Measurements from ENCODE around the gene ATP1B1.

ATP1B1 gene

DNA sequence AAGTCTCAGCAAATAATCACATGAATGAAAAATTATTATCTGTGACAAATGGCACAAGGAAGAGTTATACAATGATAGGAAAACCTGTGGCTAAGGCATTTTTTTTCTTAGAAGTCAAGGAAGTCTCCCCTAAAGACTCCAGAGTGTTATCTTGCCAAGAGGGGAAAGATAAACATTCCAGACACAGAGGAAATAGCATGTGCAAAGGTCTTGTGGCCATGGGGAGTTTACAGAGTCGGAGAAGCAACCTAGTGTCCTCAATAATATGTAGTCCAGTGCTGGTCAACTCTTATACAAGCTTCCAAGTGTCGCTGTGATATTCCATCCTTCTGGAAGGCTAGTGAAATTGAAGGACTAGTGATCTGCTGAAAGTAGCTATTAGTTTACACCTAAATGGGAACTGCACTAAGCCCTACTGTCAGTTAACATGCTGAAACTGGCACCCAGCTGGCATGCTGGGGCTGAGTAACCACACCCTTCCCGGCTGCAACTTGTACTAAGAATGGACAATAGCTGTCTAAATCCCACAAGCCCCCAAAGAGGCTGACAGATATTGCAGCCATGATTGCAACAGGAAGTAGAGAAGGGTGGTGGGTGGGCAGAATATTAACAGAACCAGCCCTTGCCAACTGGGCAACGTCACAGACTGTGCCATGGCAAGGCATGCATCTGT, 11.5 kb upstream of the ATP1B1 start:
- no peak for DNase-seq (ENCODE audit: low read depth in 2 of 2)

DNA sequence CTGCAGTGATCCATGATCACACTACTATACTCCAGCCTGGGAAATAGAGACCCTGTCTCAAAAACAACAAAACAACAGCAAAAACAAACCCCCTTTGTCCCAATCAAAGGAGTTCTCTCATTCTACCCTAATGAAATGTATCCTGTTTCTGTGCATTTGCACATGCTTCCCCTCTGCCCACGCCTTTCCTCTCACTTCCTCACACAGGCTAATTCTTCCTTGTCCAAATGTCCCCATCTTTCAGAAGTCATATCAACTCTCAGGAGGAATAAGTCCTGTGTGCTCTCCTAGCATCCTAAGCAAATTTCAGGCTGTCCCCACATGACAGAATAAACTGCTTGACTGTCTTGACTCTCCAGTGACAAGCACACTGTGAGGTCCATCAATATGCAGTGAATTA, 8.1 kb upstream of the ATP1B1 start:
- no peak for DNase-seq (ENCODE audit: low read depth in 2 of 2)

DNA sequence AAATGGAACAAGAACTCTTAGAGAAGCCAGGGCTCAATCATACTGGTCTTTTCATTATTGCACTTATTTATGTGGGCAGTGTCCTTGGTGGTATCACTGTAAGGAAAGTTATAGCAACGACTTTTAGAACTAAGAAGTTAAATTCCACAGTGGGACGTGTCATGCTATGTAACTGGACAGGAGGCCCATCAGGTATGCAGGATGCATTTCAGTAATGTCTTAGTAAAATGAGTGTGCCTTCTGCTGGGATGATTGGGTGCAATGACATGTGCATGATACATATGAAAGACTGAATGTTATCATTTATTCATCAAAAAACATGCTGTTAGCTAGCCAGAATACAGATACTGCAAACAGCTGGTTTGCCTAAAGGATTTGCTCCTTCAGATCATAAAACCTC, 6.9 kb upstream of the ATP1B1 start:
- DNase-seq (ENCODE audit: low read depth in 2 of 2) = no peak

DNA sequence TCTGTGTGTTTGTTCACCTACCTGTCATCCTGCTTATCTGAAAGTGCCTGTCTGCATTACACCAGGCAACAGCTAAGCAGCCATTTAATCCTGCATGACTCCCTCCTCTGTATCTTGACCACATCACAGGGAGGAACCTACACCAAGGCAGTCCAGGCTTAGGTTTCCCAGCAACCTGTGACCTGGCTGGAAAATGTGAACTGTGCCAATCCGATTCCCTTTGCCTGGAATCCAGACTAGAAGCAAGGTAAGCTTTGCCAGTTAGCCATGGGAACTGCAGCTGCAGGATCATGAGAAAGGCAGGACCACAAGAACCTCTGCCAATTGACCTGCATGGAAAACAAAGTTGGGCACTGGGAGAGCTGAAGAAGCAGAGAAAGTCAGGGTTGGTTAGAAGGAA, 6.3 kb upstream of the ATP1B1 start:
- no peak for DNase-seq (ENCODE audit: low read depth in 2 of 2)

DNA sequence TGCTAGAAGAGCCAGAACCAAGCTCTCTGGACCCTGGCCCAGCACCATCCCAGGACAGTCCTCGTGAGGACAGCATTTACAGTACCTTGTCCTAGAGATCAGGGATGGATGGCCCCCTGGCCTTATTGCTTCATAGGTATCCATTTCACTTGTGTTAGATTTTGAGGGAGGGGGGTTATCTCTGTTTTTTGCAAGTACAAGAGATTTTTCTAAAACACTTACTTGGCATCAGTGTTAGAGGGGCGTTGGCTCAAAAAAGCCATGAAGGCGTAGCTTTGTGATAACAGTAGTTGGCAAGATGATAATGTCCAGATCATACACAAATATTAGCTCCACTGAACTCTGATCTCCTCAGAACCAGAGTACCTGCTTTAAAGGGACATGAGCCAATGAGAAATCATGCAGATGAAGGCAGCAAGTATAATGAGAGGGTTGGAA, 5.8 kb upstream of the ATP1B1 start:
- DNase-seq (ENCODE audit: low read depth in 2 of 2) = no peak

DNA sequence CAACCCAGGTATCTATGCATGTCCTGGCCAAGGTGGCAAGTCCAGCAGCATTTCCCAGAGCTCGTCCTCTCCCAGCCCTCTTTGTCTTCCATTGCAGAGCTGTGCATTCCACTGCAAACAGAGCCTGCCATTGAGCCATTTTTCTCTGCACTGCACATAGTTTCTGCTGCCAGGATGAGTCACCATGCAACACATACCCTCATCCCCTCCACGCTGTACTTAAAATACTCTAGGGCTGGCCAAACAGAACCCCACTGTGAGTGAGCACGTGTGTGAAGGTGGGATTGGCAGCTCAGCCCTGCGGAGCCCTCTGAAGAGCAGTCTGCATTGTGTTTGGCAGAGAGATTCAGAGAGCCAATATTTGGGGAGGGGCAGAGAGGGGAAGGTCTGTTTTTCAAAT, 3.9 kb upstream of the ATP1B1 start:
- DNase-seq (ENCODE audit: low read depth in 2 of 2) = no peak

DNA sequence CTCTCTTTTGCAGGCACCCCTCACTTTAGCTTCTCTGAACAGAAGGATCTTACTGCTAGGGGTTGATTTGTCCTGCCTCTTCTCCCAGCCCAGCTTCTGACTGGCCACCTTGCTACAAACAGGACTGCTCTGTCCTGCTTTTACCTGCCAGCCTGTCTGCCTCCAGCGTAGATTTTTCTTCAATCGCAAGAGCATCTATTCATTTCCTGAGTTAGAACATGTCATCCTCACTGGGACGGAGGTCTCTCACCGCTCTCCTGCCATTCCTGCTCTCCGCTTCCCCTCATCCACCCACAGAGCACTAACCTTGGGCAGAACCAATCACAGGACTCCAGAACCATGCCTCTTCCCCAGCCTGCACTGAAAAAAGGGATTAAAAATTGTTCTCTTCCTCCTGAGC, 3.5 kb upstream of the ATP1B1 start:
- DNase-seq (ENCODE audit: low read depth in 2 of 2) = no peak

DNA sequence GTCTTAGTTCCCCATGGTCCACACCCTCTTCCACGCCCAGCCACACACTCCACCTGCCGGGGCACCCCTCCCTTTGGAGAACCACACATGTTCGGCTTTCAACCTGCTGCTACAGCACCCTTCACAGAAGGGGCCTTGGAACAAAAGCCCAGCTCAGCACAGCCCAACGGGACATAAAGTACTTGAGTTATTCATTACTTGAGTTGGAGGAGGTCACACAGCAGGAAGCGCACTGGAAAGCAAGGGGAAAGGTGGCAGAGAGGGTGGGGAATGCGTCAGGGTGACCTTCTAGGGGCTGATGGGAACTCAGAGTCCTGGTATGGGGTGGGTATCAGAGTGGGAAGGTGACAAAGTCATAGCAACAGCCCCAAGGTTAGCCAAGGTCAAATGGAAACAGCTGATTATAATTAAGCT, 3.0 kb upstream of the ATP1B1 start:
- no peak for DNase-seq (ENCODE audit: low read depth in 2 of 2)

DNA sequence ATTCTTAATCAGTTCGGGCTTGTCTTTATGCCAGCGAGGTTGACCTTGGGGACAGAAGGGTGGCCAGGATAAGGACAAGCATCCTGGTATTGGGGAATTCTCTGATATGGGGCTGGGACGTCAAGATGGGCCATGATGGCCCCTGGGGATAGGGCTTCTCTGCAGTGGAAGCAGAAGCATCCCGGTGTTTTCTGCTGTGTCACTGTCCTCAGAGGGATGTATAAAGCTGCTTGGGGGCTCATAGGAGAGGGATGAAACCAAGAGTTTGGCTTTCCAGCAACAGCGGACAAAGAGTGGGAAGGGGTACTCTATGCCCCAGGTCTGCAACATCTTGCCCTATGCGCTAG, 1.4 kb upstream of the ATP1B1 start:
- DNase-seq (ENCODE audit: low read depth in 2 of 2) = no peak

DNA sequence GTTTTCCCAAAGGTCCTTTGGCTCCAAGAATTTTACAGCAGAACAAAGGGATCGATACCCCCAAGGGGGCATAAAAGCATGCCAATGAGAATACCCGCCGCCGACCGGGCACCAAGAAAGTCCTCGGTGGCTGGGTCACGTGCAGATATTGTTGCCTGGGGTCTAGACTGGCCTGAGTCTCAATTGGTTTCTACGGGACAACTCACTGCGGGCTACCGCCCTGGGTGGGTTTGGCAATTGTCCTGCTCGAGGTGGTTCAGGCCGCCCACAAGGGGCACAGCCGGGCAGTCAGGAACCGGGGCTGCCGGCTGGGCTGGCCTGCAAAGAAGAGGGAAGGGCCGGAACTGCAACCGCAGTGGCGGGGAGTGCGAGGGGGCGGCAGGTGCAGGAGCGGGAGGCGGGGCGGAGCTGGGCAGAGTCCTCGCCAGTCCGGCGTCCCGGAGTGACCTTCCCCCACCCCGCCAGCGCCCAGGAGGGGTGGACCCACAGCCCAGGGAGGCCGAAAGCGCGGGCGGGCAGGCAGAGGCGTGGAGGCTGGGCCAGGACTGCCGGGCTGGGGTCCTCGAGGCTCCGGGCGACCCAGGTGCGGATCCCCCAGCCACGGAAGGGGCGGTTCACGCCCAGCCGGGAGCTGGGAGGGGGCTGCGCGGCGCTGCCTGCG, 926 bp upstream of the ATP1B1 start:
- no peak for DNase-seq (ENCODE audit: low read depth in 2 of 2)

DNA sequence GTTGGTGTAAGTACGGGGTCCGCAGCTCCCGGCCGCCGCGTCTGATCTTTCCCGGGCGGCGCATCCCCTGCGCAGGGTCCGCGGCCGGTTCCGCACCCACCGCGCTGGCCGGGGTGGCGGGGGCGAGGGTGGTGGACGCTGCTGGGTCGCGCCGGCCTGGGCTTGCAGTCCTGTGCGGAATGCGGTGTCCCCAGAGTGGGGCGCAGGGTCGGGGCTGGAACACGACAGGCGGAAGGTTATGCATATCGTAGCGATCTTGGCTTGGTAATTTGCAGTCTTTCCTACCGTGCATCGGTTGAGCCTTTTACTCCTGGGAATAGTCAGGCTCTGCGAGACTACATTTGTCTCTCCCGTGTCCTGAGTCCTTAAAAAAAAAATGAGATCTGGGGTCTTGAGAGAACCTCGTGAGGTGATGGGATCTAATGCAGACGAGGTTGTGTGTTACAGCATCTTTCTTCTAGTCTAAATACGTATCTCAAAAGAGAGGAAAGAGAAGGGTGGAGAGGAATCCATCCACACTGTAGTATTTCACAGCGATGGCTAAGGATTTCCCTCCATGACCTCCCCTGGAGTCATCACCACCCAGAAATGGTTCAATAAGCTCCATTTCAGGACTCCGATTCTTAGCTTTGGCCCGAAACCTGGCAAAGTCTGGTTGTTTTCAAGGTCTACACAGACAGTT, 572 bp downstream of the ATP1B1 start:
- no peak for DNase-seq (ENCODE audit: low read depth in 2 of 2)

DNA sequence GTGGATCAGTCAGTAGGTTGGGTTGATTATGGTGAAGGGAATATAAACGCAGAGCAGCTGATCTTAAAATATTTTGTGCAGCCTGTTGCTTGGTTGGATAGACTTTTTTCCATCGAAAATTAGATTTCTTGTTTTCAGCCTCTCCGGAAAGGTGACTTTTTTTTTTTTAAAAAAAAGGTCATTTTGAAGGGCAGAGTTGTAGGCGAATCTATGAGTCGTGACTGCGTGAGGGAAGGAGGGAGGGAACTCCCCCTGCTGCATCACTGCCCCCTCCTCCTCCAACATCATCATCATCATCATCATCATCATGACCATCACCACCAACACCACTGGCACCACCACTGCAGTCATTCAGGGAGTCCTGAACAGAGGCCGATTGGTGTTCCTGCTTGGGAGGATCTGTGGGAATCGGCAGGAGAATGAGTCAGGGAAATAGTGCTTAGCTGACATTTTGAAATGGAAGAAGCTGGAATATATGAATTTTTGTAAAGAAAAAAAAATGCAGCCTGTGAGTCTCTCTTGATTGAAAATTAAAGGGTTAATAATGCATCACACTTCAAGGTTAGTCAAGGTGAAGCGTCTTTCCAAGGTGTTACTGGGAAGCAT, 1.2 kb downstream of the ATP1B1 start:
- DNase-seq (ENCODE audit: low read depth in 2 of 2) = no peak

DNA sequence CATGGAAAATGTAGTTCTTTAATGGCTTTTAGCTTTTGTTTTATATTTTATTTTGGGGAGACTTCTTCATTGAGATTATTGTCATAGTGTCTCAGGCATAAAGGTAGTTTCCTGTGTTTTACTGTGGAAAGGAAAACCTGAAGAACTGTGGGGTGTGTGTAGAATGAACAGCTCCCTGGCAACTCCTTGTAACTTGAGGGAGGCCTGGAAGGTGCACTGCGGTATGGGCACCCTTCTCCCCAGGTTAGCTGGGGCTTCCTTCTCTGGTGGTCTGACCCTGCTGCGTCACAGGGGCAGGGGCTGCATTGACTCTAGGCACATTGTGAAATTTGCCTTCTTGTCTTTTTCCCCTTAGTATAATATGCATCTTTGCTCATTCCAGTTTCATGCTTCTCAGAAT, 1.7 kb downstream of the ATP1B1 start:
- no peak for DNase-seq (ENCODE audit: low read depth in 2 of 2)

DNA sequence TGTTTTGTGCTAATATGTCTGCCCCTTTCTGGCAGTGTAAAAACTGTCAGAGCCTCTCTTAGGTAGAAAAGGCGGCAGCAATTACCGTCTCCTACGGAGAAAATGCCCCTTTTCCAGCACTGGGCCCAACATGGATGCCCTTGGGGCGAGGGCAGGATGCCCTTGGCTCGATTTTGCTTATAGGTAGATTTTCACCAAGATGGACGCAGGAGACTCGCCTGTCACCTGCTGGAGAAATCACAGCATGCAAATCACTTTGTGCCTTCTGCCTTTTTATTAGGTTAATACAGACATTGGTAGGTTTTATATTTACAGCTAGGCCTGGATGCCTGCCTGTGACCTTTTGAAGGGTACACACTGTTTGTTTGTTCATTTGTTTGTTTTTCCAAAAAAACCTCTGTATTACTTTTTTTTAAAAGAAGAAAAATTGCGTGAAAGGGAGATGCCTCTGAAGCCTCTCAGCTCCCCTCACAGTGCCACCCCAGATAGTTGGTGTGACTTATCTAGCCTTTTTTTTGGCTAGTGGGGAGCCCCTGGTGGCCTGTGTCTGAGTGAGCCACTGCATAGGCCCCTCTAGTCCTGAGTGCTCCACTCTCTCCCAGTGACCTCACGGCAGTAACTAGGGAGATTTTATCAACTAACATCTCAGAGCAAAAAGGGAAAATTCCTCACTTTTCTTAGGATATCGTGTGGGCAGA, 2.5 kb downstream of the ATP1B1 start:
- no peak for DNase-seq (ENCODE audit: low read depth in 2 of 2)

DNA sequence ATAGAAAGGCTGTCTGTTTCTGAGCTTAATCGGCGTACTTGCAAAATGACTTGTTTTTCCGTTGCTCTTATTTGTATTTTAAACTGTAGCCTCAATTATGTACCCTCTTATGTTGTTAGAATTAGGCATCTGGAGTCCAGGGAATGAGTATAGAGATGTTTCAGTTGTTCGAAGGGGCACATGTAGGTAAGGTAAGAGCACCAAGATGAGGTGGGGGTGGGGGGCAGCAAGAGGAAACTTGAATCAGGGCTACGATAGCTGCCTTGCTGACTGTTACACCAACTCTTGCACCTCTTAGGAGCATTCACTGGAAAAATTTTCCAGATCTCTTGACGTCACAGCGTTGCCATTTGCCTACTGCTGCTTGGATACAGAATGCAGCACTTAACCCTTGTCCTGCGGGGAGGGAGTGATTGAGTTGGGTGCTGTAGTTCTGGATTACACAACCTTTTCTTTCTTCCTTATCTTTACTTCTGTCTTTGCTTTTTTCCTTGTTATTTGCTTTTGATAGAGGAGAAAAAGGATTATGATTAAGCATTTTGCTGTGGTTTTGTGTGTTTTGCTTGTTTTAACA, 3.2 kb downstream of the ATP1B1 start:
- no peak for DNase-seq (ENCODE audit: low read depth in 2 of 2)

DNA sequence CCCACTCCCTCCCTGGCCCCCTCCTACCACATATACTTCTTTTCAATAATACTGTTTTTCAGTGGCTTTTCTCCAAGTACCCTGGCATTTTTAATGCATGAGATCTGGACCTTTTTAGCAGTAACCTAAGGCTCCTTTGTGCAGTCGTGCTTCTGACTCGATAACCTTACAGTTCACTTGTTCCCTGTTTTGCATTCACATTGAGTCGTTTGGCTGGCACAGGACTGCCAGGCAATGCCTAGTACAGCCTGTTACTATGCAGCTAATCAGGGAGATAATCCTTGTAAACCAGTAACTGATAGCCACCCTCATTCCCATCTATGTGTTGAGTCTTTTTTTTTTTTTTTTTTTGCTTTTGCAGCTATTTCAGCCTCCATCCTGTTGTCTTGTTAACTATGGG, 3.7 kb downstream of the ATP1B1 start:
- DNase-seq (ENCODE audit: low read depth in 2 of 2) = no peak

DNA sequence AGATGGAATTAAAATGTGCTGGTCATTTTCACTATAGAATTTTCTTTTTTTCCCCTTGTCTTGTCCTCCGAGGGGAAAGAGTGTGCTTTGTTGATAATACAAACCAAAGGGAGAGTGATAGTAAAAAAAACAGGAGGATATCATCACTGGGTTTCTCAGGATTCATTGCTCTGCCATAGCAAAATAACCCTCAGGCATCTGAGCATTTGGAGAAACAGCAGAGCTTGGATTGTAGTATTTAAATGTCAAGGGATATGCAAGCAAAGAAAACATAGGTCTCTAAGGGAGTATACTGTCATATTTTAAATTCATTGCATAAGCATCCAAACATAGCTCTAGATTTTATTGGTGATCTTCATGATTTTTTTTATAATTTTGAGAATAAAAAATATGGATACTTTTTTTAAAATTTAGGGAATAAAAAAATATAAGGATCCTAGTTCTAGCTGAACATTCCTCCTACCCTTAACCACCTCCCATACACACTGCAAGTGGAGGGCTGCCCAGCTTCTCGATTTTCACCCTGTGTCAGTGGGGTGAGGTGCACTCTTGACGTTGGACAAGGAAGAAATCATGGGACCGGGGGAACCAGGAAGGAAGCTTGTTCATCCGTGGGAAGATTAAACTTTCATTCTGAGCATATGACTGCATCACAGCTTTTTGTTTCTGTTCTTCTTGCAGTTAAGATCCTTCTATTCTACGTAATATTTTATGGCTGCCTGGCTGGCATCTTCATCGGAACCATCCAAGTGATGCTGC, 4.4 kb downstream of the ATP1B1 start:
- no peak for DNase-seq (ENCODE audit: low read depth in 2 of 2)

DNA sequence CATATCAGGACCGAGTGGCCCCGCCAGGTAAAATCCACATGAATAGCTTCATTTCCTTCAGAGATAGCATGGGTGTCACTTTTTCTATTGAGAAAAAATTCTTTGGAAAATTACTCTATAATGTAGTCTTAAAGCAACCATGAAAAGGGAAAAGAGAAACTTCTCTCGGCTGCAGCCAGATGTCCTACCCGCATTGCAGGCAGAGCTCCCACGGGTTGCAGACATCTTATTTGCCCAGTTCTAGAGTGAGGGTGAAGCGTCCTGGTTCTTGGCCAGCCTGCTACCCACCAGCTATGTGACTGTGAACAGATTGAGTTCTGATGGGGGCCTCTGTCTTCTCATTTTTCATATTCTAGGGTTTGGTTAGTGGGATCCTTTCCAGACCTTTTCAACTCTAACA, 5.0 kb downstream of the ATP1B1 start:
- no peak for DNase-seq (ENCODE audit: low read depth in 2 of 2)

DNA sequence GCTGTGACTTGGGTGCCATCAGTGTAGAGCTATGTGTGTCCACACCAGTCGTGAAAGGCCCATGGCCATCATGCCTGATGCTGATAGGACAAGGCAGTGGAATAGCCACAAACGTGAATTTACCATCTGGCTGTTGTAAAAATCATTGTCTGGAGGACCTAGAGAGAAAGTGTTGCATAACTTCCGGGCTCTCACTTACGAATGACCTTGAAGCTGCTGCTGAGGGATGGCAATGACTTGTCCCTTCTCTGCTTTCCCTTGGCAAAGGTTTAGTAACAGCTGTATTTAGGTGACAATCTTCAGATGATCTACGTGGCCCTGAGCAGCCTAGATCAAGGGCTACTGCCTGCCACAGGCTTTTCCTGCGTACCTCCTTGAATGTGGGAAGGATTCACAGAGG, 5.8 kb downstream of the ATP1B1 start:
- DNase-seq (ENCODE audit: low read depth in 2 of 2) = no peak

DNA sequence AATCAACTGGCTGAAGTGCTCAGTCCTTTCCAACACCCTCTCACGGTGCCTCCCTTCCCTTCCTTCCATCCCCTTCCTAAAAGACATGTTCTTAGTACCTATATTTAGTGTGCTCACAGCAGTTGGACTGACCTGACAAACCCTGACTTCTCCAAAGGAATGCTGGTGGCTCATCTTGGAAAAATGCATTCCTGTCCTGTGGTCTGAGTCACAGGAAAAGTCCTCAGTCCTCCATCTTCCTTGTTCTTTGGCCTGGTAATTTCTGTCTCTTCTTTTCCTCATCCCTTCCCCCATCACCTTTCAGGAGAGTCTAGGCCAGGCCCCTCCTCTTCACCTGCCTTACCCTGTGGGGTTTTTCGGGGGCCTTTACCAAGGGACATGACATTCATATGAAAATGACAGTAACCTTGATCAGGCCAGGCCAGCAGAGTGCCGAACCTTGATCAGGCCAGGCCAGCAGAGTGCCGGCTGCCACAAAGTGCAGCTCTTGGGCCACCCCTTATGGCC, 7.2 kb downstream of the ATP1B1 start:
- no peak for DNase-seq (ENCODE audit: low read depth in 2 of 2)
